Measurements from ENCODE around the gene BDKRB2.

The BDKRB2 gene

DNA sequence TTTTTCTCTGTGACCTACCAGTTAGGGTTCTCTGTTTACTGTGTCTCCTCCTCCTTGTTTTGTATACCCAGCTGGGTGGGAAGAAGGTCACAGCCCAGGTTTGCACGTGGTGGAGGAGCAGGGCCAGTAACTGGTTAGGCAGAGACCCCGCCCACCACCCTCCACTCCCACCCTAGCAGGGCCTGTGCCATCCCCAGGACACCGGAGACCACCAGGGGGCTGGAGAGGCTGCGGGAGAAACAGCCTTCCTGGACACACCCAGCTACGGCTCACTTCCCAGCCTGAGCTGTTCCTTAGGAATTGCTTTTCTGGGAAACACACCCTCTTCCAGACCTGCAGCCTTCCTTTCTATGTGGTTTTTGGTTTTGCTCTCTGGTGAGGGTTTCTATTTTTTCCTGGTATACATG, 21.1 kb downstream of the BDKRB2 start:
- Histone ChIP-seq H3K27me3 (ENCODE audit: insufficient read depth, low read depth, severe bottlenecking) (no peaks in the 10 kb centered on the region), H3K9me3 (ENCODE audit: severe bottlenecking) (peaks cover 6% of the 10 kb centered on the region), H3K27ac (no peak overlapping the region), H3K36me3 (no peaks in the 10 kb centered on the region), H3K4me3 (ENCODE audit: low read depth, low read length) (no peak overlapping the region)
- TF ChIP-seq CTCF (IDR thresholded peaks at IDR 0.05; ENCODE audit: low read depth, low read length) = peak; percentile 15; the same call in 1 of the 2 replicates
- no peak for DNase-seq

GRCh38 chr14:96227428-96227827, 22.8 kb downstream of the BDKRB2 start:
- Histone ChIP-seq H3K4me3 (ENCODE audit: low read depth, low read length) (no peak overlapping the region), H3K27ac (no peak overlapping the region), H3K36me3 (no peaks in the 10 kb centered on the region), H3K27me3 (ENCODE audit: insufficient read depth, low read depth, severe bottlenecking) (no peaks in the 10 kb centered on the region), H3K9me3 (ENCODE audit: severe bottlenecking) (peaks cover 6% of the 10 kb centered on the region)
- no peak for TF ChIP-seq CTCF (IDR thresholded peaks at IDR 0.05; ENCODE audit: low read depth, low read length)
- no peak for DNase-seq

DNA sequence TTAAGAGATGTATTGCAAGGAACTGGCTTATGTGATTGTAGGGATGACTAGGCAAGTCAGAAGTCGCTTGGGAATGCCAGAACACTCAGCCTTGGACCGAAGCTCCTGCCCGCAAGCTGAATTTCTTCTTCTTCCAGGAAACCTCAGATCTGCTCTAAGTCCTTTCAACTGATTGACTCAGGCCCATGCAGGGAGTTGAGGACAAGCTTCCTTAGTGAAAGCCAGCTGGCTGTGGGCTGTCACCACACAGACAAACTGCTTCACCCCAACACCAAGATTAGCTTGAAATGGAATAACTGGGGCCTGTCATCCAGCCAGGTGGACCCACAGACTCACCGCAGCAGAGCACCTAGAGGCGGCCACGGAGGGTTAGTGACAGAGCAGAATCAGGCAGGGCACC, 24.7 kb downstream of the BDKRB2 start:
- no peak overlapping the region for H3K27ac ChIP-seq
- no peak for TF ChIP-seq CTCF (IDR thresholded peaks at IDR 0.05; ENCODE audit: low read depth, low read length)
- no peaks in the 10 kb centered on the region for H3K36me3 ChIP-seq
- DNase-seq = no peak
- H3K4me3 ChIP-seq (ENCODE audit: low read depth, low read length) = no peak overlapping the region
- peaks cover 6% of the 10 kb centered on the region for H3K9me3 ChIP-seq (ENCODE audit: severe bottlenecking)
- no peaks in the 10 kb centered on the region for H3K27me3 ChIP-seq (ENCODE audit: insufficient read depth, low read depth, severe bottlenecking)

GRCh38 chr14:96231056-96231455, 26.4 kb downstream of the BDKRB2 start:
- DNase-seq = no peak
- H3K27me3 ChIP-seq (ENCODE audit: insufficient read depth, low read depth, severe bottlenecking) = no peaks in the 10 kb centered on the region
- no peak for TF ChIP-seq CTCF (IDR thresholded peaks at IDR 0.05; ENCODE audit: low read depth, low read length)
- no peaks in the 10 kb centered on the region for H3K36me3 ChIP-seq
- H3K4me3 ChIP-seq (ENCODE audit: low read depth, low read length) = no peak overlapping the region
- H3K9me3 ChIP-seq (ENCODE audit: severe bottlenecking) = peaks cover 6% of the 10 kb centered on the region
- no peak overlapping the region for H3K27ac ChIP-seq

- no peak for DNase-seq
- no peaks in the 10 kb centered on the region for H3K36me3 ChIP-seq
- H3K27me3 ChIP-seq (ENCODE audit: insufficient read depth, low read depth, severe bottlenecking) = no peaks in the 10 kb centered on the region
- H3K4me3 ChIP-seq (ENCODE audit: low read depth, low read length) = no peak overlapping the region
- no peak for TF ChIP-seq CTCF (IDR thresholded peaks at IDR 0.05; ENCODE audit: low read depth, low read length)
- no peak overlapping the region for H3K27ac ChIP-seq
- peaks cover 6% of the 10 kb centered on the region for H3K9me3 ChIP-seq (ENCODE audit: severe bottlenecking)
These were observed 27.0 kb downstream of the BDKRB2 start for GRCh38 chr14:96231526-96232130.

- TF ChIP-seq CTCF (IDR thresholded peaks at IDR 0.05; ENCODE audit: low read depth, low read length) = no peak
- Histone ChIP-seq H3K27me3 (ENCODE audit: insufficient read depth, low read depth, severe bottlenecking) (no peaks in the 10 kb centered on the region), H3K4me3 (ENCODE audit: low read depth, low read length) (no peak overlapping the region), H3K36me3 (no peaks in the 10 kb centered on the region), H3K9me3 (ENCODE audit: severe bottlenecking) (peaks cover 6% of the 10 kb centered on the region), H3K27ac (no peak overlapping the region)
- no peak for DNase-seq
These were observed 27.9 kb downstream of the BDKRB2 start for GRCh38 chr14:96232506-96232905.

Data from WERI-Rb-1 (cell line).